HG03139 (cell line): Measurements from ENCODE around the gene SULT2B1.
"Not testable (repeated sequence)": the region's sequence is repeated elsewhere in the genome, so short reads cannot be mapped to it uniquely, and the experiment has no call there.

ENCODE experiments used
- ATAC-seq: cut with Tn5 transposase; IDR thresholded peaks from one replicate; pipeline ENCODE4 v1.9.1; 2021; ENCODE audit not compliant: unreplicated experiment

The SULT2B1 gene

GRCh38 chr19:48556825-48557224, 4.9 kb downstream of the SULT2B1 start:
- no peak for ATAC-seq

GRCh38 chr19:48558018-48558684, 6.2 kb downstream of the SULT2B1 start:
- no peak for ATAC-seq

GRCh38 chr19:48560095-48560530, 8.1 kb downstream of the SULT2B1 start:
- no peak for ATAC-seq

GRCh38 chr19:48561412-48561811, 9.4 kb downstream of the SULT2B1 start:
- no peak for ATAC-seq

GRCh38 chr19:48565090-48565489, 13.1 kb downstream of the SULT2B1 start:
- no peak for ATAC-seq

GRCh38 chr19:48568345-48568886, 16.4 kb downstream of the SULT2B1 start:
- ATAC-seq = no peak

- no peak for ATAC-seq
Observed at GRCh38 chr19:48569814-48570213, 17.8 kb downstream of the SULT2B1 start.

- no peak for ATAC-seq
Observed at GRCh38 chr19:48571378-48572162, 19.6 kb downstream of the SULT2B1 start.

- ATAC-seq = no peak
Observed at GRCh38 chr19:48573163-48573505, 21.2 kb downstream of the SULT2B1 start.

GRCh38 chr19:48575931-48576622, 24.1 kb downstream of the SULT2B1 start:
- ATAC-seq = no peak

GRCh38 chr19:48577908-48578307, 25.9 kb downstream of the SULT2B1 start:
- ATAC-seq = not testable (repeated sequence)

GRCh38 chr19:48578891-48579290, 26.9 kb downstream of the SULT2B1 start:
- no peak for ATAC-seq

- ATAC-seq = no peak
Observed at GRCh38 chr19:48582168-48582567, 30.2 kb downstream of the SULT2B1 start.

- ATAC-seq = no peak
Observed at GRCh38 chr19:48587387-48587786, 35.4 kb downstream of the SULT2B1 start.

- no peak for ATAC-seq
Observed at GRCh38 chr19:48588670-48589401, 36.9 kb downstream of the SULT2B1 start.

- ATAC-seq = no peak
Observed at GRCh38 chr19:48591021-48591420, 39.0 kb downstream of the SULT2B1 start.

GRCh38 chr19:48595171-48595570, 43.2 kb downstream of the SULT2B1 start:
- ATAC-seq = no peak

- no peak for ATAC-seq
Observed at GRCh38 chr19:48595833-48596232, 43.9 kb downstream of the SULT2B1 start.

- ATAC-seq = no peak
Observed at GRCh38 chr19:48596237-48596636, 44.3 kb downstream of the SULT2B1 start.

- ATAC-seq = no peak
Observed at GRCh38 chr19:48596679-48597465, 44.9 kb downstream of the SULT2B1 start.
